ENCODE measurements around the gene UFC1. TPM values are rescaled to one million over a fixed set of nuclear protein-coding genes. Genes with fewer than 3 reads are reported as not detected.

UFC1 gene
- total and polyA plus RNA-seq, 2 of the 13 experiments (the other 11 are each of a cell fraction or from before 2014, with no cell fraction given) = 72.8 to 85.2 TPM

DNA sequence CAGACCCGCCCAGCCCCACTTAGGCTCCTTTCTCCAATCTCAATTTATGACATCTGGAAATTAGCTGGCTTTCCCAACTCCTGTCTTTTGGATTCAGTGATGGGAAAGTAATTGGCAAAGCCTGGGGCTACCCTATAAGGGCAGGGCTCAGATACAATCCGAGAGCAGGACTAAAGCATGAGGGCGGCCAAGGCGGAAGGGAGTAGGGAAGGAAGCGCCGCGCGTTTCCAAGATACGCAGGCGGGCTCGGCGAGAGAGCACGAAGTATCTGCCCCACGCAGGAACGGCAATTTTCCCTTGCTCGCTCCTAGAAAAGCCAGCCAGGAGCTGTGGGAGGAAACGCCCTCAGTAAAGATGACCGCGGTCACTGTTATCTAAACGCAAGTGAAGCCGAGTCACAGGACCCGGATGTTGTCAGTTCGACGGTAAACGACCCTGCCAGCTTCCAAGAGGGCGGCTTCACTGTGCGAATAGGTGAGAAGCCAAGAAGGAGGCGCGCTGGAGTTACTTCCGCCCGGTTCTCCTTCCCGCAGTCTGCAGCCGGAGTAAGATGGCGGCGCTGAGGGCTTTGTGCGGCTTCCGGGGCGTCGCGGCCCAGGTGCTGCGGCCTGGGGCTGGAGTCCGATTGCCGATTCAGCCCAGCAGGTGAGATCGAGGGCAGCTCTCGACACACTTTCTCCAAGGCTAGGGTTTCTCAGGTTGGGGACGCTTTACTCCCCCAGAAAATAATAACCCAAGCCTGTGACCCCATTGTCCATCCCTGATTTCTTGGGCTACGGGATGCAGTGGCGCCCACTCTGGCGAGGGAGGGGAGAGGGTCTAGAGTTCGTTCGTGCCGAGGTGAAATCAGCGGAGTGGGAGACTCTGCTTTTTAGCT lies 48.3 kb downstream of the UFC1 start, which contains the start of gene NDUFS2 (continued):
- TF ChIP-seq, protein P1, sequence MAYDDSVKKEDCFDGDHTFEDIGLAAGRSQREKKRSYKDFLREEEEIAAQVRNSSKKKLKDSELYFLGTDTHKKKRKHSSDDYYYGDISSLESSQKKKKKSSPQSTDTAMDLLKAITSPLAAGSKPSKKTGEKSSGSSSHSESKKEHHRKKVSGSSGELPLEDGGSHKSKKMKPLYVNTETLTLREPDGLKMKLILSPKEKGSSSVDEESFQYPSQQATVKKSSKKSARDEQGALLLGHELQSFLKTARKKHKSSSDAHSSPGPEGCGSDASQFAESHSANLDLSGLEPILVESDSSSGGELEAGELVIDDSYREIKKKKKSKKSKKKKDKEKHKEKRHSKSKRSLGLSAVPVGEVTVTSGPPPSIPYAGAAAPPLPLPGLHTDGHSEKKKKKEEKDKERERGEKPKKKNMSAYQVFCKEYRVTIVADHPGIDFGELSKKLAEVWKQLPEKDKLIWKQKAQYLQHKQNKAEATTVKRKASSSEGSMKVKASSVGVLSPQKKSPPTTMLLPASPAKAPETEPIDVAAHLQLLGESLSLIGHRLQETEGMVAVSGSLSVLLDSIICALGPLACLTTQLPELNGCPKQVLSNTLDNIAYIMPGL (CRISPR knock-in tag; IDR thresholded peaks at IDR 0.05; ENCODE audit: borderline replicate concordance in 1 of 2, low read depth in 1 of 2) = peak; percentile 71 to 87; a peak in 3 of 4 replicates
- peak; percentile 53; the same call in 1 of the 2 replicates for TF ChIP-seq ZMYM4 (CRISPR knock-in tag; IDR thresholded peaks at IDR 0.05)
- no peak for TF ChIP-seq MLX (CRISPR knock-in tag; IDR thresholded peaks at IDR 0.05)
- peak; percentile 99; the same call in 1 of the 2 replicates for TF ChIP-seq DMTF1 (CRISPR knock-in tag; IDR thresholded peaks at IDR 0.05)
- no peak for TF ChIP-seq ZNF773 (CRISPR knock-in tag; IDR thresholded peaks at IDR 0.05; ENCODE audit: borderline replicate concordance)
- TF ChIP-seq ELF3 (CRISPR knock-in tag; IDR thresholded peaks at IDR 0.05) = peak; percentile 78
- TF ChIP-seq ZNF383 (CRISPR knock-in tag; IDR thresholded peaks at IDR 0.05; ENCODE audit: borderline replicate concordance) = peak; percentile 82
- TF ChIP-seq ZNF776 (CRISPR knock-in tag; IDR thresholded peaks at IDR 0.05) = no peak
- TF ChIP-seq PITX1 (CRISPR knock-in tag; IDR thresholded peaks at IDR 0.05) = peak; percentile 81
- TF ChIP-seq GFI1 (CRISPR knock-in tag; IDR thresholded peaks at IDR 0.05; ENCODE audit: borderline replicate concordance) = 0 out of 2 replicates have a peak, but pooled peaks have one; percentile 15
- TF ChIP-seq NCOA2 (CRISPR knock-in tag; IDR thresholded peaks at IDR 0.05) = no peak
- TF ChIP-seq ZNF777 (CRISPR knock-in tag; IDR thresholded peaks at IDR 0.05) = peak; percentile 88
- TF ChIP-seq MATR3 (CRISPR knock-in tag; IDR thresholded peaks at IDR 0.05) = no peak
- no peak for TF ChIP-seq ATF2 (CRISPR knock-in tag; IDR thresholded peaks at IDR 0.05)
- TF ChIP-seq ZBTB7A (CRISPR knock-in tag; IDR thresholded peaks at IDR 0.05) = 0 out of 2 replicates have a peak, but pooled peaks have one; percentile 33
- TF ChIP-seq ARID5B (CRISPR knock-in tag; IDR thresholded peaks at IDR 0.05) = peak; percentile 45; the same call in 1 of the 2 replicates
- TF ChIP-seq MIER3 (CRISPR knock-in tag; IDR thresholded peaks at IDR 0.05; ENCODE audit: borderline replicate concordance) = peak; percentile 73; the same call in 1 of the 2 replicates
- TF ChIP-seq CCDC6 (CRISPR knock-in tag; IDR thresholded peaks at IDR 0.05) = peak; percentile 55; the same call in 1 of the 2 replicates

Measured in HepG2 (cell line).